GM19238 (cell line): ENCODE data around the gene OLFM1.
"Not testable (repeated sequence)": the region's sequence is repeated elsewhere in the genome, so short reads cannot be mapped to it uniquely, and the experiment has no call there.

Experiments used
- DNase-seq: peaks from one replicate; pipeline ENCODE4 v3.0.0; 2011; ENCODE audit warnings: low spot score; ENCODE audit not compliant: insufficient read length

Gene OLFM1

GRCh38 chr9:135060461-135061116, 26.9 kb upstream of the OLFM1 start:
- no peak for DNase-seq

DNA sequence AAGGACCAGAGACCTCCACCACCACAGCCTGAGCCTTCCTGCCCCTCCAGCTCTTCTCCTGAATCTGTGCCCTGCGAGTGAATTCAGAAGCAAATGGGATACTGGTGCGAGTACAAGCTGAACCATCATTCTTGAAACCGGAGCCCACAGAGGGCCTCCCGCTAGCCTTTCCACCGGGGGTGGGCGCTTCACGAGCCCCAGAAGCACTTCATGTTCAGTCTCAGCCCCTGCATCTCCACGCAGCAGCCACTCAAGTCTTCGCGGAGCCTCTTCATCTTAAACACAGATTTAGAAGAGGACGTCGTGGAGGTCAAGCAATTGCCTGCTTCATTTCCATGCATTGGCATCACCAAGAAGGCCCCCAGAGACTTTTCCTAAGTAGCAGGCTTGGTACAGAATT, 26.0 kb upstream of the OLFM1 start:
- DNase-seq = no peak

DNA sequence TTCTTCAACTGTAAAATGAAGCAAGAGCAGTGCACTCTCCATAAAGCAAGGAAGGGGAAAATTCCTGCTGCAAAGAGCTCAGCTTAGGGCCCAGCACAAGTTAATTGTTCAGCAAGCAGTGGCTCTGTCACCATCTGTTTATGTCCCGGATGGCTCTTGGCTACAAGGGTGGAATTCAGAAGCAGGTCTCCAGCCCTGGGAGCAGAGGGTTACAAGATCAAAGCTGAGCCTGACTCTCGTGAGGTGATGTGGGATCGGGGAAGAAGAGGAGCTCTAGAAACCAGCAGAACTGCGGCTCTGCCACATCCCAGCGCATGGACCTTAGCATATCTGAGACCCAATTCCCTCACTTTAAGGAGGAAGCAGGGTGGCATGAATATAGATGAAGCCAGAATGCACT, 25.2 kb upstream of the OLFM1 start:
- DNase-seq = no peak

- not testable (repeated sequence) for DNase-seq
Observed at GRCh38 chr9:135063466-135063865, 24.0 kb upstream of the OLFM1 start.

DNA sequence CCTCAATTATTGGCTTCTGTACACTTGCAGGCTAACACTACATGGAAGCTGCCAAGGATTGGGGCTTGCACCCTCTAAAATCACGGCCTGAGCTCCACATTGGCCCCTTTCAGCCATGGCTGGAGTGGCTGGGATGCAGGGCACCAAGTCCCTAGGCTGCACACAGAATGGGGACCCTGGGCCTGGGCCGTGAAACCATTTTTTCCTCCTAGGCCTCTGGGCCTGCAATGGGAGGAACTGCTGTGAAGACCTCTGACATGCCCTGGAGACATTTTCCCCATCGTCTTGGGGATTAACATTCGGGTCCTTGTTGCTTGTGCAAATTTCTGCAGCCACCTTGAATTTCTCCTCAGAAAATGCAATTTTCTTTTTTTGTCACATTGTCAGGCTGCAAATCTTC, 23.6 kb upstream of the OLFM1 start:
- not testable (repeated sequence) for DNase-seq

- no peak for DNase-seq
Observed at GRCh38 chr9:135065151-135065550, 22.3 kb upstream of the OLFM1 start.

- no peak for DNase-seq
Observed at GRCh38 chr9:135065804-135066203, 21.7 kb upstream of the OLFM1 start.

DNA sequence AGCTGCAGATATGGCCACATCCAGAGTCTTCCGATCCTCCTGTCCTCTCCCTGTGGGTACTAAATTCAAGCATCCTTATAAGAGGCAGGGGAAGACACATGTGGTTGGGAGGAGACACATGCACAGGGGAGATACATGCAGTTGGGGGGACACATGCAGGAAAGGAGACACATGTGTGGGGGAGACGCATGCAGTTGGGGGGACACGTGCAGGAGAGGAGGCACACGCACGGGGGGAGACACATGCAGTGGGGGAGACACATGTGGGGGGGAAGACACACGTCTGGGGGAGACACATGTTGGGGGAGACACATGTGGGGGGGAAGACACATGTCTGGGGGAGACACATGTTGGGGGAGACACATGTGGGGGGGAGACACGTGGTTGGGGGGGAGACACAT, 21.2 kb upstream of the OLFM1 start:
- no peak for DNase-seq

GRCh38 chr9:135067096-135067710, 20.3 kb upstream of the OLFM1 start:
- DNase-seq = no peak

DNA sequence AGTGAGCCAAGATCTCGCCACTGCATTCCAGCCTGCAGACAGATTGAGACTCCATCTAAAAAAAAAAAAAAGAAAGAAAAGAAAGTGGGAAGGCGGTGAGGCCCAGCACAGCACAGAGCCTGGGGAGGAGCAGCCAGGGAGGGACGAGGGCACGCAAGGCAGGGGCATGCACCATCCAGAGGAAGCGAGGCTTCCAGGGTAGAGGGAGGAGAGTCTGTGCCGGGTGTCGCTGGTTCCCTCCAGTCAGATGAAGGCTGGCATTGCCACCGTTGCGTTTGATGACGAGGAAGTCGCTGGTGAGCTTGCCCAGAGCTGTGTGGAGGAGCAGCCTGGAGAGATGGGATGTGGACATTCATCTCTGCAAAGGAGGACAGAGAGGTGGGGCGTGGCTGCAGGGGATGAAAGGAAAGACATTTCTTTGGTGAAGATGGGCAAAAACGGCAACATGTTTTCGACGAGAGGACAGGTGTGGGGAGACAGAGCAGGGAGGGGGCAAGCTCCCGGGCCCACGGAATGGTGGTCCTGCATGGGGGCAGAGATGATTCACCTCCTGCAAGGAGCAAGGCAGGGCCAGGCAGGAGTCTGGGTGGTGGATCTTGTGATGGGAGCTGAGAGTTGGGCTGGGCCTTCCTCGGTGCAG, 18.6 kb upstream of the OLFM1 start:
- no peak for DNase-seq

- DNase-seq = no peak
Observed at GRCh38 chr9:135069558-135070197, 17.8 kb upstream of the OLFM1 start.

DNA sequence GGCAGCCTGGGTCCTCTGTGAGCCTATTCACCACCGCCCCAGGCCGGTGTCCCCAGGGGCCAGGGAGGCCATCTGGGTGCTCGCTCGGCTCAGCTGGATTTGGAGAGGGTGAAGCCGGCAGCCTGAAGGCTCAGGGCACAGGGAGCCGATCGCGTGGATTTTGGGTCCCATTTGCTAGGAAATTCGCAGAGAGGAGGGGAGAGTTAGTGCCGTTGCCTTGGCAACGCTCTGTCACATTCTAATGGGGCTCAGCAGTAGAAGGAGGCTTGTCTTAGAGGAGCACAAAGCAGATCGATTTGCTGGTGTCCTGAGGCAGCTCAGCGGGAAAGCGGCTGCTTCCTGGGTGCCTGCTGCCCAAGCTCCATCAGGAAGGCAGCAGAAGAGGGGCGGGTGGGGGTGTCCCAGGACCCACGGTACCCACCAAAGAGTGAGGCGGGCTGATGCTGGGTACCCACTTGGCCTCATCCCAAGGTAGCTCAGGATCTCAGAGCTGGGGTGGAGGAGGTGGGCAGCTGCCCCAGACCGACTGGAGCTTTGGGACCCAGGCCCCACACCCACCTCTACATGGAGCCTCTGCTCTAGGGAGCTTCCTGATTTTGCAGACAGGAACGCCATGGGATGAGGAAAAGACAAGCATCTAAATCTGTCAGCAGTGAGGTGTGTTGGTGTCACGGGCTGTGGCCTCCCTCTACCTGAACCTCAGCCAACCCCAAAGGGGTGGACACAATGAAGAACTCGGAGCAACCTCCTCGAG, 17.1 kb upstream of the OLFM1 start:
- no peak for DNase-seq

DNA sequence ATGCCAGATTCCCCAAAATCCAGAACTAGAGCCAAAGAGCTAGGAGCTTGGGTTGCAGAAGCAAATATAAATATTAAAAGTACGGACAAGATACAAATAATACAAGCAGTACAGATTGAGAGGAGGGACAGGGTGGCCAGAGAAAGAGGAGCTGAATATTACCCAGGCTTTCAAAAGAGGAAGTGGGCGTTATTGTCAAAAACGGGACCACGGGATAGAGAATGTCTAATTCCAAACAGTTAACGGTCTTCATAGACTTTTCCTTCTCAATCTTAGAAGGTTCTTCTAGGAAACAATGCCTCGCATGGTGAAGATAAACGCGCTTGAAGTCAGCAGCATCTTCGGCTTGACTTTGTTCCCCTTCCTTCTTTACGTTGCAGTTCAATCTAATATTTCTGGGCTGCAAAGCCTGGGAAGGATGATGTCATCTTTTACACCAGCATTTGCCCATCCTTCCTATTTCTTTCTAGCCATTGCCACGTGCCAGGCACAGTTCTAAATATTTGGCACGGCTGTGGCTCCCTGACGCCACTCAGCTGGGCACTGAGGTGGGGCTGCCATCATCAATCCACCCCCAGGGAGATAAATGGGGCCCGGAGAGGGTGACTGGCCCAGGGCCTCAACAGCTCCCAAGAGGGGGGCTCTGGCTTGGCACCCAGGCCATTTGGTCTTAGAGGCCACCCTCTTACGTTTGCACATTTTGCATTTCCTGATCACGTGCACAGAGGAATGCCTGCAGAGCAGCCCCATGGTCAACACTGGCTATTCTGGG, 16.3 kb upstream of the OLFM1 start:
- DNase-seq = no peak

DNA sequence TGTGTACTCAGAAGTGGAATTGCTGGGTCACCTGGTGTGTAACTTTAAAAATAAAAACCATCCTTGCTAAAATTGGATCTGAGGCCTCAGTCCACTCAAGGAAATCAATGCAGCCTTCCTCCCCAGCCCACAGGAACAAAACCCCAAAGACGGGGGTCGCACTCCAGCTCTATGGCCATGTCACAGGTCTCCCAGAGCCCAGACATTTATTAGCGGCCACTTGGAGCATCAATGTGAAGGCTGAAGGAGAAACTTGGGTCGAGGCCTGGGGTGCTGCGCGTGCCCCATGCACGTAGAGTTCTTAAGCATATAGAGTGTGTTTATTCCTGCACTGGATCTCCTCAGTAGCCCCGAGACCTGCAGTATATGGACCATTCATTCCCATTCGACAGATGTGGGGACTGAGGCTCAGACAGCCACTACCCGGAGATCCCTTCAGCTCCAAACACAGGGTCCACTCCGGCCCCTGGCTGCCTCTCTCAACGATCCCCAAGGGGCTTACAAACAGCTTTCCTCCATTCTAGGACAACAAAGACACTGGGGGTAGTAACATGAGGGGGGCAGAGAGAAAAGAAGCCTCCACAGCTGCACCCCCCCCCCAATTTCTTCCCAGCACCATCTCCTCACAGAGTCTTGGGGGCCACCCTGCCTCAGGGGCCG, 14.3 kb upstream of the OLFM1 start:
- no peak for DNase-seq

DNA sequence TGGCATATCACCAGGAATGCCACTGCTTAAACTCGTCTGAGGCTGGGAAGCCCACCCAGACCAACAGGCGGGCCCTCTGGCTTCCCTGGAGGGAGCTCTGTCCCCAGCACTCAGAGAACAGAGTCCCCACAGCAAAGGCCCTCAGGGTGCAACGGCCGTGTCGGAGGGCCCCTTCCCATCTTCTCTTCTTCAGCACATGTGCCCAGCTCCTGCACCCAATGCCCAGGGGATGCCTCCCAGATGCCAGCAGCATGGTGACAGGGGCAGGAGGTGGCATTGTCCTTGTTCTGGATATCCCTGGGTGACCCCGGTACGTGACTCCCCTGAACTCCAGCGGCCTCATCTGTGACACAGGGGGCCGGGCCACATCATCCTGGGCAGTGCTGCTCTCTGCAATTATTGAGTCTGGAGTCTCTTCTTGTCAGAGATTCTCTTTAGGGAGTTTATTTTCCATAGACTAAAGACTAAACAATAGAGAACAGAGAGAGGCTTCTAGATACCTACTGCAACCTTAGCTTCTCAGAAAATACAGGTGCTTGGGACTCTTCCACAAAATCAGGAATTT, 13.6 kb upstream of the OLFM1 start:
- no peak for DNase-seq

GRCh38 chr9:135074354-135075233, 12.9 kb upstream of the OLFM1 start:
- no peak for DNase-seq

GRCh38 chr9:135075234-135076142, 12.0 kb upstream of the OLFM1 start:
- DNase-seq = no peak
